GM10847 (cell line): ENCODE measurements around the gene PSMD6.

ENCODE experiments used
- POLR2A ChIP-seq: IDR thresholded peaks from 2 replicates; pipeline ENCODE4 v1.6.1; 2011; ENCODE audit not compliant: insufficient read length; ENCODE audit errors: extremely low read depth

PSMD6 gene

DNA sequence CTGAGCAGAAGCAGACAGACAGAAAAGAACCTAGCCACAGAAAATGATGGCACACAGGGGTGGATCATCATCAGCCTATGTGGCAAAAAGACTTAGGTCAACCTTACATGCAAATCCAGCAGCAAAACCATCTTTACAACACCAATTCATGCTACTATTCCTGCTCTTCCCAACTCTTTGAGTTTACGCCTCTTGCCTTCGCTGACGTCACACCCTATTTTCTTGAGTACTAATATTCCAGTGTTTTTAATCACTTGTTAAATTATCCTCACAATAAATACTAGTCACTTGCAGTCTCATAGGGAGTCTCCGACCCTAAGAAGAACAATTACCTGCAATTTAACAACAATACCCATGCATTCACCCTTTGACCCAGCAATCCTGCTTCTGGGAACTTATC, 6.0 kb upstream of the PSMD6 start:
- TF ChIP-seq POLR2A: no peak

DNA sequence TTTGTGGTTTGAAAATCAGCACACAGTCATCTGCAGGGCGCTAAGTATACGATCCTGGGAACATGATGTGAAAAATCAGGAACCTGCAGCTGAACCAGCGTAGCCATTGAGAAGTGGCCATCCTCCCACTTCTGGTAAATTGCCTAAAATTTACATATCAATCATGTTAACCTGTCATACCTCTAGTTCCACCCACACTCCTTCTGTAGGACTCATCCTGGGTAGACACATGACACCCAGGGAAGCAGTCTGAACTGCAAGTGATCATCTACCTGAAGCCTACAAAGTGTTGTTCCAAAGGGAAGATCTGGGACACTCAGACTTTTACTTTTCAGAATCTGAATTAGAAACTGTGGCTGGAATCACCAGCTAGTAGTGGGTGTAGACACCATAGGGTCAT, 5.5 kb upstream of the PSMD6 start:
- no peak for TF ChIP-seq POLR2A

DNA sequence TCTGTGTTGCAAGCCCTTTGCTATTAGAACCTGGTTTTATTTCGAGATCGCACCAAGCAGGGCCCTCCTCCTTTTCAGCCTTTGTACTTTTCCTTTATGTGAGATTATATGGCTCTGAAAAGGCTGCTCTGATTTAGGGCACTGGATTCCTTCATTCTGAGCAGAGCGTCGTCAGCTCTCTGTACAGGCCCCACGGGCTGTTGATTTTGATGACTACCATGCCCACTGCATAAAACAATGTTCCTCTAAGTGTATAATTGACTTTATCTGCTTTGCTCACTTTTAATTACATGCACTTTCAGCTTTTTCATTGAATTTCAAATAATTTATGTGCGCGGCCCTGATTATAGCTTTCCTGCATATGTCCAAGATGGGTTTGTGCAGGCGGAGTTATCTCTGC, 4.4 kb upstream of the PSMD6 start:
- no peak for TF ChIP-seq POLR2A

GRCh38 chr3:64026346-64026745, 3.1 kb upstream of the PSMD6 start:
- TF ChIP-seq POLR2A: no peak

DNA sequence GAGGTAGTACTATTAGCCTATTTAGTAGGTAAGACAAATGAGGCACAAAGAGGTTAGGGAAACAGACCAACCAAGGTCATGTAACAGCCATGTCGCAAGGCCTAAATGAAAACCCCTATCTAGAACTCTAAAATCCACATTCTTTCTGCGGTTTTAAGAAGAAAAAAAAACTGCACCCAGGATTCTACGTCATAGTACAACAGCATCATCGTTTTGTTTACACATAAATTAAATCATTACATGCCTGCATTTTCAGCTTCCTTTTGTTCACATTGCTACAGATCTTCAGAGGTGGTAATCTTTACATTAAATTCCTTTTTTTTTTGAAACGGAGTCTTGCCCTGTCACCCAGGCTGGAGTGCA, 548 bp upstream of the PSMD6 start:
- no peak for TF ChIP-seq POLR2A

DNA sequence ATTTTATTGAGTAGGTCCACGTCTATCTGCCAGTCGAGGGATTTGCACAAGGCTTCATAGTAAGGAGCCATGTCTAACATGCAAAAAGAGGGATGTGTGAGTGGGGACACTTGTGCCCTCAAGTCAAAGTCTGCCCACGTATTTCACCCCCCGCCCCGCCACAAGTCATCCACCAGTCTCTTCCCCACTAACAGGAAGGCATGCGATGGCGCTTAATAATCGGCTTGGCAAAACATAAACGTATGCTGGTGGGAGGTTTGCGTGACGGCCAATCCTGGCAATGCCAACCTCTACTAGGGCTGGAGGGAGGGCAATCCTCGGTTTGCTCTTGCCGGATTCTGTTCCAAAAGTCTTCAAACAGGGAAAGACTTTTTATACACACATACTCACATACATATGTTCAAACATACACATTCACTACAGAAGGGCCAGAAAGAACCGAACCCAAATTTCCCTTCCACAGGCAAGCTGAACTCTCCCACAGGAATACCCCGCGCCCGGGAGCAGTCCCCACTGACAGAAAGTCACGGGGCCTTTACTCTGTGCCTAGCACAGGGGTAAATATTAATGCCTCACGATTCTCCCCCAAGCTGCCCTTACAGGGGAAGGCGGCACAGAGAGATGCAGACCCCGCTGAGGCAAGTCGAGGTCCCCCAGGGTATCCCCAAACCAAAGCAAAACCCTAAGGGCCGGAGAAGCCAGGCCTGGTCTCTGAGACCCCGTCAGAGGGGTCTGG, 675 bp downstream of the PSMD6 start:
- no peak for TF ChIP-seq POLR2A

- no peak for TF ChIP-seq POLR2A
Measured at GRCh38 chr3:64021922-64022321, 1.4 kb downstream of the PSMD6 start.

- TF ChIP-seq POLR2A: no peak
Measured at GRCh38 chr3:64019879-64020278, 3.4 kb downstream of the PSMD6 start.

DNA sequence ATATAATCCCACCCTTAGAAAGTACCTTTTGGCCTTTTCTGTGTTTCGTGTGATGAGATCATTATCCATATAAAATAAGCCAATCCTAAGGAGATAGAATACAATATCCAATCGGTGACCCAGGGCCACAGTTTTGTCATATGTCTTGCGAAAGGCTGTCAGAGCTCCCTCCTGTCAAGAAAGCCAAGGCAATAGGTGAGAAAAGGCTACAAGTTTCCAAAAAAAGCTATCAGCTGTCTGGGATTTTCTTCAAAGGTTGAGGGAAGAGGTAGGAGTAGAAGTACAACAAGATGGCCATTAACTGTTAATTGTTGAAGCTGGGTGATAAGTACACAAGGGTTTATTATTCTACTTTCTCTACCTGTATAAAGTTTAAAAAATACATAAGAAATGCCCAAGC, 4.0 kb downstream of the PSMD6 start:
- TF ChIP-seq POLR2A: no peak

DNA sequence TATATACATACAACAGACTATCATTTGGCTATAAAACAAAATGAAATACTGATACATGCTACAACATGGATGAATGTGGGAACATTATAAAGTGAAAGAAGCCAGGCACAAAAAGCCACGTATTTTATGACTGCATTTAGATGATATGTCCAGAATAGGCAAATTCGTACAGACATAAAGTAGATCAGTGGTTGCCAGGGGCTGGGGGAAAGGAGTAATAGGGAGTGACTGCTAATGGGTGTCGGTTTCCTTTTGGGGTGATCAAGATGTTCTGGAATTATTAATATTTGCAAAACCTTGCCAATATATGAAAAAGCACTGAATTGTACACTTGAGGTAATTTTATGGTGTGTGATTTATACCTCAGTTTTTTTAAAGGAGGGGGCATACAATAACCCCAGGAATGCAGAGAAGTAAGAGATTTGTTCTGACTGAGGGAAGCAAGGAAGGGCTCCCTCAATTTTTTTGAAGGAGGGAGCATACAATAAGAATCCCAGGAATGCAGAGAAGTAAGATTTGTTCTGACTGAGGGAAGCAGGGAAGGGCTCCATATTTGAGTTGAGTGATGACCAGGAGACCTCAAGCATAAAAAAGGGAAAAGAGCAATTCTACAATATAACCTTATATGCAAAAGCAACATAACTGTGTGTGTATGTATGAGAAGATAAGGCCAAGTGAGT, 6.2 kb downstream of the PSMD6 start:
- TF ChIP-seq POLR2A: no peak

GRCh38 chr3:64011685-64012084, 11.6 kb downstream of the PSMD6 start:
- no peak for TF ChIP-seq POLR2A

DNA sequence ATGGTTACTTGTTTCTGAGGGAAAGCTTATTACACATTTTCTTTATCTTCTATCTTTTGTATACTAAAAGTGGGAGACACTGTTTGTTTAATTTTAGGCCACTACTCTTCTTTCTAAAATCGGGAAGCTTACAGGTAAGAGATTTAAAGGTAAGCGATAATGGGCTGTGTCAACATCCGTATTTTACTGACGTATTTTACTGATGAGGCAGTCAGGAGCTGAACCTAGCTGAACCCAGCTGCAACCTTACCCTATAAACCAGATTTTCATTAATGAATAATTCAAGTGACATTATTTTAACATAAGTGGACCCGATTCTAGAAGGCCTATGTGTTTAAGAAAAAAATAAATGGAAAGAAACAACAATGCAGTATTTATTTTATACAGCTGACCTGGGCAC, 13.1 kb downstream of the PSMD6 start:
- no peak for TF ChIP-seq POLR2A

DNA sequence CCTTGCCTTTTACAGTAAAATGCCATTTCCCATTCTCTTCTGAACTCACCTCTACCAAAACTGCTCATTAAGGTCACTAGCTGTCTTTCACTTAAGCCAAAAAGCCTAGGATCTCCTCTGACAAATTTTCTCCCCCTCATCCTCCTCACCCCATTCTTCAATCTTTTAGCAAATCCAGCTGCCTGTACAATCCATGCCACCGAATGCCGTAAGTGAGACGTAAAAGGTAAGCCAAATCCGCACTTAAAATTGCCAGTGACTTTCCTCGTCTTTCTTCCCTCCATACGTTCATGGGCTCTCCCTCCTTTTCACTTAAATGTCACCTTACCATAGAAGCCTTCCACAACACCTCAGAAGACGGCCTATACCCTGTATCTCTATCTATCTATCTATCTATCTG, 13.8 kb downstream of the PSMD6 start:
- no peak for TF ChIP-seq POLR2A

DNA sequence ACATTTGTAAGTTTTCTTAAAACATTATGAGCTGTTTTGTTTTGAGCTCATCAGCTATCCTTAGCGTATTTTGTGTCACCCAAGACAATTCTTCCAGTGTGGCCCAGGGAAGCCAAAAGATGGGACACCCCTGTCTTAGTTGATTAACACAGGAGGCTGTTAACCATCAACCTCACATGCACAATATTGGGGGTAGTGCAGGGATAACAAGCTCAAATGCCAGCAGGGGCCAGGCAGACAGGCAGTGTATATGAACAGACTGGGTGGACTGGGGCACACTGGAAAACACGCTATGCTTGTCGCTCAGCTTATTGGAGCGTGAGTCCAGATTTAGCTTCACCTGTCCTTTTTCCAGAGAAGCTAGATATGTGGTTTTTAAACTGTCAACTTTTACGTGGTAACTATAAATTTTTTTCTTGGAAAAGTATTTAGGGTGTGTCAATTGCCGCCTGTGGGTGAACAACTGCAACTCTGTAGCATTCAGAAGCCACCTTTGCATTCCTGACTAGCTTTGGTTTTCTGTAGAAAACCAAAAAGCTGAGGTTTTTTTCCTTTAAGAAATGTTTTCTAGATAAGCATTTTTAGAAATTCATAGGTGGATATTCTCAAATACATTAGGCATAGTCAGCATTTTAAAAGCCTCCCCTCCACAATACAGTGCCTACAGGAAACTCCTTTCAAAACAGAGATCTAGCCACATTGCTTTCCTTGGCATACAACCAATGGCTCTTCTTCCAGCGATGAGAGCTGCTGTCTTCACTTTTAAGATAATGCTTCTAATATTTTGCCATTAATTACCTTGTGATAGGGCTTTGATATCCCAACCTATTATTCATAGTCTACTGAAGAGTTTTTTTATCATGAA, 14.6 kb downstream of the PSMD6 start:
- TF ChIP-seq POLR2A: no peak

GRCh38 chr3:64008017-64008416, 15.3 kb downstream of the PSMD6 start:
- no peak for TF ChIP-seq POLR2A

DNA sequence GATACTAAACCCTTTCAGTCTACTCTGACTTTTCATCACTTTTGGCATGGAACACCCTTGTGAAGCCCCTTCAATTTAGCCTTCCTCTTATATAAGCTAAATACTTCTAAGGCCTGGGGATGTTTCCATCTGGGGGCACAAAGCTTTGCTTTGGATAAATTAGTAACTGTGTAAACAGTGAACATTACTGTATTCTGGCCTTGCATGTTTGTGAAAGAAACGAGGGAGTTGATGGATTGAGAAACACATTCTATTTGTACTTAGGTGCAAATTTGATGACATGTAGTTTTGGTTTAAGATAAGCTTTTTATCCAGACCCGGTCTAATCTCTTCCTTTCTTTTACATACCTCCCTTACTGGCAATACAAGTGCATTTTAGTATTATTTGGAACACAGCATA, 19.7 kb downstream of the PSMD6 start:
- TF ChIP-seq POLR2A: no peak
